Measurements from ENCODE around the gene S100A13.

Gene S100A13

DNA sequence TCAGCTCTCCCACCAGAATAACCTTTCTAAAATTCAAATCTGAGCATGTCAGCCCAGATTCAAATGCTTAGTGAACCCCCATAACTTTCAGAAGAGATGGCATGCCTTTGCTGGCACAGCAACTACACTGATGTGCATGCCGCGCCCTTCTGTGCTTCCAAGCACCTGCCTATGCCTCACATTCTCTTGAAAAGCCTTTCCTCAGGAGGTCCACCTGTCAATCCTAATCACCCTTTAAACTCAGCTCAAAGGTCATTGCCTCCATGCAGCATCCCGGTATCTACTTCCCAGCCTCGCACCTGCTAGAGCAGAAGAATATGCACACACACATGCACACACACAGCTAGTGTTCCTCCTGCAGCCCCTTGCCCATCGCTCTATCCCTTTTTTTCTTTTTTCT is 56.4 kb downstream of the S100A13 start:
- peaks cover 22% of the 10 kb centered on the region for H3K4me1 ChIP-seq (ENCODE audit: control insufficient read depth, insufficient read depth, low read length, poor library complexity, severe bottlenecking)
- no peak overlapping the region for H3K4me3 ChIP-seq (ENCODE audit: extremely low read depth, insufficient read depth, low read length, poor library complexity, severe bottlenecking)
- H3K27ac ChIP-seq (ENCODE audit: low read depth, low read length, severe bottlenecking) = no peak overlapping the region
- no peaks in the 10 kb centered on the region for H3K9me3 ChIP-seq (ENCODE audit: control insufficient read depth, low read length)
- H3K36me3 ChIP-seq (ENCODE audit: control insufficient read depth, insufficient read depth, low read length) = no peaks in the 10 kb centered on the region
- WGBS, 2 experiments (ENCODE audit: insufficient coverage in 2 of 2) = 100% methylated on average over 4 of the region's 5 CpGs

DNA sequence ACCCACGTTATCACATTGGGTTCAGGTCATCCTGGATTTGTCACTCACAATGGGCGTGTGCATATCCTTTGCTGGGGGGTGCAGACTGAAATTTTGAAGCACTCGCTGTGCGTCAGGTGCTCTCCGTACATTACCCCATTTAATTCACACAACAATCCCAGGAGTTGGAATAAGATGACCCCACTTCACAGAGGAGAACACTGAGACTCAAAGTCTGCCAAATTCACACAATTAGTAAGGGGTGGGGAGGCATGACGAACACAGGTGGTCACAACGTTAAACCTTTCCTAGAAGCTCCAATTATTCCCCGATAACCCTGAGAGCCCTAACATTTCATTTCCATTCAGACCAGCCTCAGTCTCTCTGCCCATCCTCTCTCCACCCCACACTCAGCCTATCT is 57.8 kb downstream of the S100A13 start:
- H3K27ac ChIP-seq (ENCODE audit: low read depth, low read length, severe bottlenecking) = no peak overlapping the region
- no peaks in the 10 kb centered on the region for H3K9me3 ChIP-seq (ENCODE audit: control insufficient read depth, low read length)
- WGBS, 2 experiments (ENCODE audit: insufficient coverage in 2 of 2) = 95 to 96% methylated on average over 5 of the region's 8 CpGs
- peaks cover 31% of the 10 kb centered on the region for H3K4me1 ChIP-seq (ENCODE audit: control insufficient read depth, insufficient read depth, low read length, poor library complexity, severe bottlenecking)
- no peaks in the 10 kb centered on the region for H3K36me3 ChIP-seq (ENCODE audit: control insufficient read depth, insufficient read depth, low read length)
- no peak overlapping the region for H3K4me3 ChIP-seq (ENCODE audit: extremely low read depth, insufficient read depth, low read length, poor library complexity, severe bottlenecking)
